Tibial nerve (tissue), 4 donors: ENCODE measurements around the gene KRT77.

Source experiments
- CTCF ChIP-seq, 5 experiments: fragments of 200-600 bp in 3 of 5; fragments of 450-650 bp in 2 of 5; sonication (generic) in 3 of 5; IDR thresholded peaks; one replicate each; pipeline ENCODE4 v1.5.1; 2016 to 2019; ENCODE audit warnings: antibody characterized with exemption in 5 of 5, mild to moderate bottlenecking in 3 of 5, moderate library complexity in 2 of 5
- EP300 ChIP-seq, 2 donors: sonication (generic); formaldehyde crosslinking; IDR thresholded peaks; one replicate each; pipeline ENCODE4 v1.6.1; 2017; ENCODE audit warnings: antibody characterized with exemption in 2 of 2, mild to moderate bottlenecking in 1 of 2
- POLR2A ChIP-seq, 2 donors: fragments of 450-650 bp; IDR thresholded peaks; one replicate each; pipeline ENCODE4 v1.6.1; 2017; ENCODE audit warnings: antibody characterized with exemption in 2 of 2, mild to moderate bottlenecking in 2 of 2, moderate library complexity in 2 of 2

- TF ChIP-seq POLR2A (IDR thresholded peaks at IDR 0.05): no peak
- TF ChIP-seq CTCF (IDR thresholded peaks at IDR 0.05): no peak
- no peak for TF ChIP-seq EP300 (IDR thresholded peaks at IDR 0.05)
These were observed 23.1 kb upstream of the KRT77 start for GRCh38 chr12:52726451-52726850.
